Measurements from ENCODE around the gene TMEM69. TPM values are rescaled to one million over a fixed set of nuclear protein-coding genes. Genes with fewer than 3 reads are reported as not detected.

Gene TMEM69, protein sequence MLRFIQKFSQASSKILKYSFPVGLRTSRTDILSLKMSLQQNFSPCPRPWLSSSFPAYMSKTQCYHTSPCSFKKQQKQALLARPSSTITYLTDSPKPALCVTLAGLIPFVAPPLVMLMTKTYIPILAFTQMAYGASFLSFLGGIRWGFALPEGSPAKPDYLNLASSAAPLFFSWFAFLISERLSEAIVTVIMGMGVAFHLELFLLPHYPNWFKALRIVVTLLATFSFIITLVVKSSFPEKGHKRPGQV
- total RNA-seq = 16.1 and 19.5 TPM in 2 replicates

DNA sequence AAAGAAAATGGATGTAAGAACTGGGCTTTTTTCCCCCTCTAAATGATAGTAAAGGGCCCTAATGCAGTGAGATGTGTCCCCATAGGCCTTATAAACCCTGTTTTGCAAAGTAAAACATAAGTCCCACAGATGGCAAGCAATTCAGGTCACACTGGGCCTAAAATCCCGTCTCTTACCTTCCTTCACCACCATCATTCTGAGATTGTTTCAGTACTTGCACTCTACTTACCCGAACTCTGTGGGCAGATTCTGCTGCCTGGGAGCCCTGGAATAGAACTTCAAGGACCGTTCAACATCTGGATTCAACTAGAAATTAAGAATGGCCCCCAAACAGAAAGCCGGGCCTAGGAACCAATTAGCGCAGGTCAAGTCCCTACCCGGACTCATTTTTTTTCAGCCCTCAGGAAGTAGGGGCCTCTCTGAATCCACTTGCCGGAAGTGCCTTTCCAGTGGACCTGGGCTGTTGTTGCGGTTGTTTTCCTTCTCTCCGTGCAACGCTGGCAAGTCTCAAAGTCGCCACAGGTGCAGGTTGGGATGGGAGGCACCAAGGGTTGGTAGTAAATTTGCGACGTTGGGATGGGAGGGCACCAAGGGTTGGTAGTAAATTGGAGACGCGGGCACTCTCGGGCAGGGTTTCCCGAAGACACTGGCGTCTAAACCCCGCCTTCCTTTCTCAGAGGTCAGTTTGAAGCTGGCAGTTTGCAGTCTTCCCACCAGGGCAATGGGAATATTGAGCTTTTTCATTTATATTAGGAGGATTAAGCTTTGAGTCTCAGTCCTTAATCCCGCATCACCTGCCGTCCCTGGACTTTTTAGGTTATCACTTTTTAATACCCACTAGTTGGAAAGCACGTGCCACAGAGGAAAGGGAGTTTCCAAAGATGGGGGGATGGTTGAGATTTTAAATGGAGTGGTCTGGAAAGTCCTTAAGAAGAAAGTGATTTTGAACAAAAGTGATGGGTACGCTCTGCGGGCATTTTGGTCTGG, at the start of gene TMEM69:
TSS of gene TMEM69 (plus strand) at position 428 of the 987 bp plus-strand sequence. CDS start 2,888 bp downstream, outside the sequence.

DNA sequence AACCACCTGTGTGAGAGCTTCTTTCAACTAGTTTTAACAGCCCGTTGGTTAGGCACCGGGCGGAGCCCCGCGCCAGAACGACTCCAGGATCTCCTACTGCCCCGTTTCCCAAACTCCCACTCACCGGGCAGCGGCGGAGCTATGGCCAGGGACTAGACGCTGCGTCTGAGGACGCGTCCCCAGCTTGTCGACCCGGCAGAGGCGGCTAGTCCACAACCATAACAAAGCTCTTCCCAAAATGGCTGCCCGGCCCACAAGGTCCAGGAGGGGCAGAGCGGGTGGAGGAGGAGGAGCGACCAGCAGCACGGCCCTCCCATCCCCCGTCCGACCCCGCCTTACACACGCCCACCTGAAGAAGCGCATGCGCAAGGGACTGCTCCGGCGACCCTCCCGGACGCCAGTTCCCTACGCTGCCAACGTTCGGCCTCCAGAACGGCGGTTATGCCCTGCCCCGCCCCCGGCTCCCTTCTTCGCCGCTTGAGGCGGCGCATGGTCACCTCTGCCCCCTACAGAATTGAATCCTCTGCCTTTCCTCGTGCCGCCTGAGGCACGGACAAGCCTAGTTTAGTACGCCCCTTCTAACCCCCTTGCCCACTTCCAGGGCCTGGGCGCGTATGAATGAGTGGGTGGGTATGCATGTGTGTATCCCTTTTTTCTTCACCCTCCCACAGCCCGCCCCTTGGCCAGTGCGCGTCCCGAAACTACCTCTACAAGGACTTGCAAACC, 1.5 kb upstream of the TMEM69 start, which contains the start of gene GPBP1L1:
TSS of gene GPBP1L1 (minus strand) at position 246 of the 726 bp plus-strand sequence. CDS start 27,446 bp downstream, outside the sequence.

Other genes with a start within 250 kb of the TMEM69 start
- gene TESK2, start 197.0 kb upstream of the TMEM69 start, total RNA-seq = 4.6 and 5.6 TPM in 2 replicates
- gene CCDC163, start 188.1 kb upstream of the TMEM69 start, total RNA-seq = 1.3 and 1.7 TPM in 2 replicates
- gene MMACHC, start 187.9 kb upstream of the TMEM69 start, total RNA-seq = 3.7 and 4.9 TPM in 2 replicates
- 436 and 444 TPM in 2 replicates for gene PRDX1, start 166.3 kb upstream of the TMEM69 start, total RNA-seq
- gene AKR1A1, start 137.4 kb upstream of the TMEM69 start, total RNA-seq = 94.7 and 102 TPM in 2 replicates
- gene NASP, start 104.1 kb upstream of the TMEM69 start, total RNA-seq = 35.4 and 37.4 TPM in 2 replicates
- 1.4 and 1.5 TPM in 2 replicates for gene CCDC17, start 64.1 kb upstream of the TMEM69 start, total RNA-seq
- 99.4 and 116 TPM in 2 replicates for gene GPBP1L1, start 1.6 kb upstream of the TMEM69 start, total RNA-seq
- 14.1 and 18.8 TPM in 2 replicates for gene IPP, start 62.5 kb downstream of the TMEM69 start, total RNA-seq
- 24.6 and 25.2 TPM in 2 replicates for gene MAST2, start 115.4 kb downstream of the TMEM69 start, total RNA-seq

Measured in articular chondrocyte of knee joint (primary cell).